Left ventricle myocardium superior (tissue), 1 donor: Measurements from ENCODE around the gene PAK5. TPM values are rescaled to one million over a fixed set of nuclear protein-coding genes. Genes with fewer than 3 reads are reported as not detected.

Source experiments
- ATAC-seq: fragments of 200-7000 bp; cut with Tn5 transposase; one replicate; pipeline ENCODE4 v1.9.1; 2020; ENCODE audit warnings: mild to moderate bottlenecking, moderate library complexity
- DNase-seq: peaks from one replicate; pipeline ENCODE4 v3.0.0-alpha.2; 2020
- intact Hi-C: fragments of 100-400 bp; cut with micrococcal nuclease; formaldehyde crosslinking; loops from one replicate; pipeline ENCODE4 v1.11.0; 2022
- total RNA-seq: library from RNA; stranded (reverse); fragmentation: NEBNext Ultra II Directional; extraction: Animal tissue kit (Norgen Biotek cat#: 25700); gene quantifications from one replicate; pipeline ENCODE4 v1.2.1, GENCODE V29; 2021
- donor health status: DM: no; HTN: yes; CAD: no; lungs with severe emphysema.

PAK5 gene
- total RNA-seq, 1 donor from 2014 or later, result not detected

- intact Hi-C loops, result no loop called here
- DNase-seq, result no peak
- no peak for ATAC-seq
Measured at GRCh38 chr20:9632991-9633390, 205.9 kb downstream of the PAK5 start.

GRCh38 chr20:9632265-9632664, 206.6 kb downstream of the PAK5 start:
- ATAC-seq, result no peak
- intact Hi-C loops, result no loop called here

GRCh38 chr20:9630554-9630953, 208.3 kb downstream of the PAK5 start:
- ATAC-seq (no peak), DNase-seq (no peak)
- intact Hi-C loops, result no loop called here

More at GRCh38 chr20:9632265-9632664, 206.6 kb downstream of the PAK5 start:
- DNase-seq, result no peak

- intact Hi-C loops, result no loop called here
- ATAC-seq (no peak), DNase-seq (no peak)
Measured at GRCh38 chr20:9629831-9630230, 209.0 kb downstream of the PAK5 start.

- intact Hi-C loops, result no loop called here
- ATAC-seq (no peak), DNase-seq (no peak)
Measured at GRCh38 chr20:9628589-9628988, 210.3 kb downstream of the PAK5 start.

GRCh38 chr20:9628141-9628540, 210.7 kb downstream of the PAK5 start:
- no peak for ATAC-seq
- no peak for DNase-seq
- intact Hi-C loops, result no loop called here

- ATAC-seq, result no peak
- intact Hi-C loops, result no loop called here
- DNase-seq, result no peak
Measured at GRCh38 chr20:9627219-9627618, 211.7 kb downstream of the PAK5 start.

- no peak for ATAC-seq
- DNase-seq, result no peak
- intact Hi-C loops, result no loop called here
Measured at GRCh38 chr20:9626357-9626756, 212.5 kb downstream of the PAK5 start.

- intact Hi-C loops, result no loop called here
- DNase-seq (no peak), ATAC-seq (no peak)
Measured at GRCh38 chr20:9617940-9618339, 220.9 kb downstream of the PAK5 start.

- peak; percentile 59 for DNase-seq
- peak; percentile 65 for ATAC-seq
- intact Hi-C loops, result no loop called here
Measured at GRCh38 chr20:9616833-9617461, 221.9 kb downstream of the PAK5 start.

GRCh38 chr20:9616455-9616805, 222.4 kb downstream of the PAK5 start:
- no peak for DNase-seq
- no peak for ATAC-seq
- intact Hi-C loops, result no loop called here

- no peak for ATAC-seq
- no peak for DNase-seq
- intact Hi-C loops, result no loop called here
Measured at GRCh38 chr20:9615766-9616454, 223.0 kb downstream of the PAK5 start.

- intact Hi-C loops, result no loop called here
- no peak for ATAC-seq
- no peak for DNase-seq
Measured at GRCh38 chr20:9615118-9615517, 223.8 kb downstream of the PAK5 start.

- intact Hi-C loops, result no loop called here
- no peak for DNase-seq
- ATAC-seq, result no peak
Measured at GRCh38 chr20:9613871-9614270, 225.0 kb downstream of the PAK5 start.

GRCh38 chr20:9611921-9612320, 227.0 kb downstream of the PAK5 start:
- DNase-seq (no peak), ATAC-seq (no peak)
- intact Hi-C loops, result loop anchor here (2.0 kb wide), 1 partner anchor 203 kb away; no protein-coding TSS in a partner anchor

GRCh38 chr20:9610665-9611064, 228.2 kb downstream of the PAK5 start:
- intact Hi-C loops, result loop anchor here (2.0 kb wide), 1 partner anchor 202 kb away; no protein-coding TSS in a partner anchor
- DNase-seq, result no peak
- ATAC-seq, result no peak

- intact Hi-C loops, result loop anchor here (2.0 kb wide), 1 partner anchor 201 kb away; no protein-coding TSS in a partner anchor
- DNase-seq (no peak), ATAC-seq (no peak)
Measured at GRCh38 chr20:9609887-9610502, 228.9 kb downstream of the PAK5 start.

- DNase-seq (no peak), ATAC-seq (no peak)
- intact Hi-C loops, result no loop called here
Measured at GRCh38 chr20:9608639-9609340, 230.1 kb downstream of the PAK5 start.

GRCh38 chr20:9602847-9603183, 236.1 kb downstream of the PAK5 start:
- DNase-seq (no peak), ATAC-seq (no peak)
- intact Hi-C loops, result no loop called here

GRCh38 chr20:9600562-9600961, 238.3 kb downstream of the PAK5 start:
- ATAC-seq (no peak), DNase-seq (no peak)
- intact Hi-C loops, result no loop called here
